NCI-H1436 treated with DMSO at 0.1 percent for 48 hours (cell line): ENCODE measurements around the gene UBE3A.

Experiments used
- DNase-seq: peaks from one replicate; lab custom pipeline; 2025; lab: John Stamatoyannopoulos, UW

UBE3A gene

DNA sequence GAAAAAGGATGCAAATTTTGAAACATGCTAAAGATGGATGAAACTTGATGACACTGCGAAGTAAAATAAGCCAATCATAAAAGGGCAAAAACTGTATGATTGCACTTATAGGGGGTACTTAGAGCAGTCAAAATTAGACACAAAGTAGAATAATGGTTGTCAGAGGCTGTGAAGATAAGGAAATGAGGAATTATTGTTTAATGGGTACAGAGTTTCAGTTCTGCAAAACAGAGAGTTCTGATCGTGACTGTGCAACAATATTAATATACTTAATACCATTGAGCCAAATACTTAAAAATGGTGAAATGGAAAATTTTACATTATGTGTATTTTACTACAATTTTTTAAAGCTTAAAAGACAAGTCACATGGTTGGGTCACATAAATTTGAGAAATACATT, 35.1 kb downstream of the UBE3A start:
- DNase-seq: no peak

DNA sequence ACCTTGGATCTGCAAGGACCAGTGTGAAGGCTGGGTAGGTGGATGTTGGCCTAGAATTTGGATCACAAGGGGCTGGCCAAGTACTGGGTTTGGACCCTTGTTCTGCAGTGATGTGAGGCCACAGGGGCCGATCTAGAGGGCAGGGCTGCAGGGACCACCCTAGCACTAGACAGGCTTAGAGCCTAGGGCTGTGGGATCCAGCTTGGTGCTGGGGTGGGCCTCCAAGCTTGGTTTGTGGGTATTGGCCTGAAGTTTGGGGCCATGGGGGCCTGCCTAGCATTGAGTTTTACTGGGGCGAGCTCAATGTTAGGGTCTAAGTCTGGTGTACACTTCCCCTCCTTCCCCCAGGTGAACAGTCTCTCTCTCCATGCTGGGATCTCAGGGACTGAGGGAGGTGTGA, 36.5 kb downstream of the UBE3A start:
- DNase-seq: no peak

DNA sequence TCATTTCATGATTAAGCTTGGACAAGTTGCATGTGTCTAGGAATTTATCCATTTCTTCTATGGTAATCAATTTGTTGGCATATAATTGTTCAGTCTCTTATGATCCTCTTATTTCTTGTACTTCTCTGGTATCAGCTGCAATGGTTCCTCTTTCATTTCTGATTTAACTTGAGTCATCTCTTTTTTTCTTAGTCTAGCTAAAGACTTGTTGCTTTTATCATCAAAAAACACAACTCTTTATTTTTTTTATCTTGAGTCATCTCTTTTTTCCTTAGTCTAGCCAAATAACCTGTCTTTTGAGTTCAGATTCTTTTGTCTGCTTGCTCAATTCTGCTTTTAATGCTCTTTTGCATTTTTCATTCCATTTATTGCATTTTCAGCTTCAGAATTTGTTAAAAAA, 37.3 kb downstream of the UBE3A start:
- DNase-seq: no peak

DNA sequence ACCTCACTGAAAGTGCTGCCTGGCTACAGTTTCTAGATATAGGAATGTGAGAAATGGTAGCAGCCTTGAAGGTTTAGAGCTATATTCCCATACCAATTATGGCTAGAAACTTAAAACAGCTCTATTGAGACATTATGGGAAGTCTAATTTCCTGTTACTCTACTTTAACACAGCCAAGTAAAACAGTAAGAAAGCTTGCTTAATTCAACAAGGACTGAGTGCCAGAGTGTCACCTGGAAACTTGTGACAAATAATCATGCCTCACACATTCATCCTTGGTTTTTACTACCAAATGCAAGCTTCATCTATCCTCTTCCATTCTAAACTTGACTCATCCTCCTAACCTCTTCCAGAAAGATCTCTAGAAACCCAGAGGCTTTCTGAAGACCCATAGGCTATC, 41.7 kb downstream of the UBE3A start:
- DNase-seq: no peak

DNA sequence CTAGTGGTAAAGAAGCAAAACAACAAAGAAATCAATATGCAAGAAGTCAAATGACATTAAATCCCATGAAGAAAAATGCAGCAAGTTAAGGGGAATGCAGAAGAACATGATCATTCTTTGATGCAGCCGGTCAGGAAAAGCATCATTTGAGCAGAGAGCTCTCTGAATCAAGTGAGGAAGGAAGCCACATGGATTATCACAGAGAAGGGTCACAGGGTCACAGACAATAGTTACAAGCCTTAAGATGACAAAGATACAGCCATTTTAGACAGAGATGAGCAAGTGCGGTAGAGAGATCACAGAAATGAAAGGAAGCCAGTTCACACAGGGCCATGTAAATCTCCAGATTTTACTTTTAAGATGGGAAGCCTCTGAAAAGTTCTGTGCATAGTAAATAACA, 43.9 kb downstream of the UBE3A start:
- DNase-seq: no peak

DNA sequence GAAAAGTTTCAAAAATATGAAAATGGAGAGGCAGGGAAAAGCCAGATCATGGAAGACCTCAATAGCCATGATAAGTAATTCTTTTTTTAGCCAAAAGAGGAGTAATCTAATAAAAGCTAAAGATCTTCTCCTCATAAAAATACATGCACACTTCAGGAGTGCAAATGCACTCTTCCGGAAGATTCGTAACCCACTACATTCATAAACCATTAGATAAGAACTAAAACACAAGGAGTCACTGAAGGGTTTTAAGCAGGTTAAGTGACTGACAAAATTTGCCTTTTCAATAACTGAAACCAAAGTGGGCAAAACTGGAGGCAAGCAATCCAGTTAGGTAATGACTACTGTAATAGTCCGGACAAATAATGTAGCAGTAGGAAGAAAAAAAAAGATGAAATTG, 46.0 kb downstream of the UBE3A start:
- no peak for DNase-seq

DNA sequence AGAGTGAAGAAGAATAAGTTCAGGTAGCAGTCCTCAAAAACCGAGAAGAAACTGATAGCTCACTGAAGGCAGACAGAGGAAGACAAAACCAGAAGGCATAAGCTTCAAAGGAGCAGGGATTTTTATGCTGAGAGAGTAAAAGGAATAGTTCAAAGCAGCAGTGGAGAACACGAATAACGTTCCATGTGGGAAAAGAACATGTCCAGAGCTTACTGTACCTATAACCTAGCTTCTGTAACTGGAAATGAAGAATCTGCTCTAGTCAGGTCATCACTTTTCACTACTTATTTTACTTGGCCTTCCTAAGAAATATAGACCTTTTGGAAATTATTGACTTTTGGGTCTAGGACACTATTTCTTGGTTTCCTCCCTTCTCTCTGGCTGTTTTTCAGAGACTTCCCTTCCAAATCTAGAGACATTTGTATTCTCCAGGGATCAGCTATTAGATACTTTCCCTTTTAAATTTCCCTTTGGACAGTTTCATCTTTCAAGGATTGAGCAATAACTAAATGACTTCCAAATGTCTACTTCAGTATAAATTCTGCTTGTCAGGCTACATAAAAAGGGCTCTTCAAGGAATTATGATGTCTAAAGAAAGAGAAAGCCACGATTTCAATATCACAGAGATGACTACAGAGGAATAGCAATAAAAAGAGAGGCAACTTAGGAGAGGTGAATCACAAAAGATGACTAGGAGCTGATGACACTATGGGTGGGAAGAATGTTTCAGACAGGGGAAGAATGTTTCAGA, 46.7 kb downstream of the UBE3A start:
- DNase-seq: no peak

DNA sequence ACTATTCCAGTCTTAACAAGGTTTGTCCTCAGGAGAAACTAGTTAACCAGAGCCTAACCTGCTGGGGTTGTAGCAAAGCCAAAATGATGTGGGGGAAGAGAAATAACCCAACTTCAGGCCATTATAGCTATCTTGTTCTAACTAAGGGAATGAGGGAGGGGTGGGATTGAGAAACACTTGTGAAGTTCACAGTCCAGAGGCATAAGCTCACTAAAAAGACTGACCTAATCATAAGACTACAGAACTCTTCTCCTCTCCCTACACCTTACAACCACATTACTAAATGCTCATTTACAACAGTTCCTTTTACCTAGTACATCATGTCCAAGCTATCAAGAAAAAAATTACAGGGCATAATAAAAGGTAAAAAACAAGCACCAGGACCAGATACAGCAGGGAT, 52.8 kb downstream of the UBE3A start:
- no peak for DNase-seq

DNA sequence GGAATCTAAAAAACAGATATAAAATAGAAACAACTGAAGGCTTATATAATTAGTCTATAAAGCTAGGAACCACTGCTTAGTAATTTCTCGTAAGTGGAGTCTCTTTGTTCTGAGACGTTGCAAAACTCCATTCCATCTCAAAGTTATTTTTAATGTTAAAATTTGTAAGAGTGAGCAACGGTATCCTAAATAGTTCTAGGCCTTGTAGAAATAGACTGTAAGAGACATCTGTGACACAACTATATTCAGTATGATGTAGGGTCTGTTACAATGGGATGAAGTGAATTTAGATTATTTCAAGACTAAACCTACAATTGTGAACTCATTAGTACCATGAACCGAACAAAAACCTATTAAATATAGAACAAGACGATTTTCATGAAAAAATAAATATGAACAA, 57.2 kb downstream of the UBE3A start:
- DNase-seq: no peak

DNA sequence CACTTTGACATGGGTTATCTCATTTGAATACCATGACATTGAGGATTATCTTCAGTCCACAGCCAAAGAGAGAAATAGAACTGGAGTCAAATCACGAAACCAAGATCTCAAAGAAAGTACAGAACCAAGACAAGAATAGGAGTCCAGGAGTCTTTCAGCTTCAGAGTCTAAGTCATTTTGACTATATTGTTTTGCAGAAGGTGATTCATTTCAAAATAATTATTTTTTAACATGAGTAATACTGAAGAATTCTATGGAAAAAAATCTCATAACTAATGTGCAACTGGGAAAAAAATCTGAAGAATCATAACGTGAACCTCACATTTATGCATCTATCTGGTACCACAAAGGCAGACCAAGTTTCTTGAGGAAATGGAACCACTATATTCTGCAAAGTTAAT, 60.3 kb downstream of the UBE3A start:
- DNase-seq: no peak

DNA sequence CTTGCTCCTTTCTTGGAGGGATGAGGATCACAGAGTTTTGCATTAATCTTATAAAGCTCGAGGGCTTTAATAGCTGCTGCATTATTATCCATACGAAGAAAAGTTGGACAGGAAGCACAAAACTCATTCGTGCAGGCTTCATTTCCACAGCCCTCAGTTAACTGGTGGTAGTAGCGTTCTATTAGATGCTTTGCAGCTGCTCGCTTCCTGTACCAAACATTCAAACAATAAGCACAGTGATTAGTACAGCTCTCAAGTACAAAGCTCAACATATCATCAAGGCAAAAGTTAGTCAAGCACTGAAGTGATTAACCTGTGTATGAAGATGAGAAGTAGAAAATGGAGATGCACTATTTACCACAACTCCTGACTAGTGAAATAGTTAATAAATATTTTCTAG, 63.3 kb downstream of the UBE3A start:
- no peak for DNase-seq

DNA sequence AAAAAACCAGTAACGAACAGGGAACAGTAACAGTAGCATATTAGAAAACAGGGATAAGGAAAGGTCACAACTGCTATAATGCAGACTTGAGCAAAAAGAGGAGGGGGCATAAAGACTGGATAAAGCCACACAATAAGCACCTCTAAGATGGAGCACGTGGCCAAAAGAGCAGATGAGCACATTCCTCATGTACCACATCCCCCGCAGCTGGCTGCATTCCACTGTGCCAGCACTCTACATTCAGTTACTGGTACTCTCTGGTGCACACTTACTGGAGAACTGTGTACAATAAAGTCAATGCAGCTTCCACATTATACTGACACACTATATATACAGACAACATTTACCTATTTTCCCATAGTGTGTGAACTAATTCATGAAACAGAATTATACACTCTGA, 64.7 kb downstream of the UBE3A start:
- no peak for DNase-seq

DNA sequence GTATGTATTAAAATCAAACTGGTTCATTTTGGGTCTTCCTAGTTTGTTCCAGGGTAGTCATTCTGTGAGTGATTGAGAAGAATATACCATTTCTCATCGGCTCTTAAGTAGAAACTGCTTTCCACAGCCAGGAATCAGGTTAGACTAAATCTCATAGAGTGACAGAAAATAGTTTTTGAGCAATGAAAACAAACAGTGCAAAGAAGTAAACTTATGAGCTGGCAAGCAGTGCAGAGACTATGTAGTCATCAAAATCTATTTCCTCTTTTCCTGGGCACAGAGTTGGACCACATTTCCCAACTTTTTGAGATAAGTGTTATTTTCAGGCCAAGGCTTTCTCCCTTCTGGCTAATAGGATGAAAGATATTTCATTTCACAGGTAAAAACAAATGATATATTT, 66.5 kb downstream of the UBE3A start:
- no peak for DNase-seq

DNA sequence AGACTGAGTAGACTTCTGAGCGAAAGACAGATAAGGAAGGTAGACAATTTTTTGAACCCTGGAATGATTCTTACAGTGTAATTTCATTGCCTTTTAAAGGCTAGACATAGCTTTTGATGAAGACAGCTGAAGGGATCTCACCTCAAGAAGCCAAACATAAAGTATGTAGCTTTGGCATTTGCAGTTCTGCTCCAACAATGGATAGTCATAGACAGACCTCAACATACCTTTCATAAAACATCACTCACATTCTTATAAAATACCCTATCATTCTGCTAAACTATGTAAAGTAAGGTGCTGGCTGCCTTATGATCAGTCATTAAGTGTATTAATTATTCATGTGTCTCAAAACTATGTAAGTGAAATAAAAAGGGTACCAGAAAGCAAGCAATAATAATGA, 70.0 kb downstream of the UBE3A start:
- no peak for DNase-seq

DNA sequence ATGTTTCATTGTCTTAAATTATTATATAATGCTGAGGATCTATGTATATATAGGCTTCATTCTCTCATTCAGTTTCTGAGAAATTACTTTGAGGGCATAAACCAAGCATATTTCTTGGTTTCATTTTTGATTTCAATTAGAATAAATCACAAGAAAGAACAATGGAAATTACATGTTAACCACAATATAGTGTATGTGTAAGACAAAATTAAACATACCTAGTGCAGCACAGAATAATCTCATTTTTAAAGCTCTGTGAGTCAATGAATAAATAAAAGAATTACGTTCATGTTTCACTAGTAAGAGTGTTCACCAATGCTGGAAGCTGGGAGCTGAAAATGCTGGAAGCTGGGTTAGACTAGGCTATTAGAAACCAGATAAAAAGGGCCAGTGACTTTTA, 72.8 kb downstream of the UBE3A start:
- no peak for DNase-seq

DNA sequence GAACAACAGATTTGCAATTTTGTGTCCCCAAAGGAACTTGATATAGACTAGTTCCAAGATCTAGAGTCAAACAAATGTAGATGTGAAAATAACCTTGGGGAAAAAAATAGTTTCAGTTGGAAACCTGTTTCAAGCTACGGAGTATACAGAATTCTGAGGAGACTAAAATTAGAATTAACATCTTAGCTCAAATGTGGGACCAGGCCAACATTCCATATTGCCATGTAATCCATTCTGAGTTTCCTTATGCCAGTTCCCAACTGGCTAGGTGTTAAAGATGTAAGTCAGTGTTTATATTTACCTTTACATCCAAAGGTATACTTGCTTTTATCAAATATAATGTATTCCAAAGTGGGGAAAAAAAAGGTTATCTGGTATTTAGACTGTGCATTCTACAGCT, 76.3 kb downstream of the UBE3A start:
- DNase-seq: no peak

DNA sequence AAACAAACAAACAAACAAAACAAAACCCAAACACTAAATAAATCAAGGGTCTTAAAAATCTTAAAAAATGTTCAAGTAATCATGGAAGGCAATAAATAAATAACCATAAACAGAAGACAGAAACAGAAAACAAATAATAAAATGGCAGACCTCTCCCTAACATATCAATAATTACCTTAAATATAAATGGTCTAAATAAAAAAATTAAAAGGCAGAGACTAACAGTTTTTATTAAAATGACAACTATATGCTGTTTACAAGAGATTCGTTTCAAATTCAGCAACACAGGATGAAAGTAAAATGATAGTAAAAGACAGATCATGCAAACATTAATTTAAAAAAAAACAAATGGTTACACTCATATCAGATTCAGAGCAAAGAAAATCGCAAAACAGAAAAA, 91.1 kb downstream of the UBE3A start:
- no peak for DNase-seq

DNA sequence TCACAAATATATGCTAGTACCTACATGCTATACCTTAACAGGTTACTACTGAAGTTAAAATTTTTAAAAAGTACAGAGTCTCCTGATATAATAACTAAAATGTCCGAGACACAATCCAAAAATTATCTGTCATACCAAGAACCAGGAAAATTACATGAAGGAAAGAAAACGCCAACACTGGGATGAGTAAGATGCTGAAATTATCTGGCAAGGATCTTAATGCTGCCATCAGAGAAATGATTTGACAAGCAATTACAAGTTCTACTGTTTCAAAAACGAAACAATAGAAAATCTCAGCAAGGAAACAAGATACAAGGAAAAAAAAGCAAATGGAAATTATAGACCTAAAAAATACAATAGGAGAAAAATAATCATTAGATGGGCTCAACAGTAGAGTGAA, 92.5 kb downstream of the UBE3A start:
- no peak for DNase-seq

DNA sequence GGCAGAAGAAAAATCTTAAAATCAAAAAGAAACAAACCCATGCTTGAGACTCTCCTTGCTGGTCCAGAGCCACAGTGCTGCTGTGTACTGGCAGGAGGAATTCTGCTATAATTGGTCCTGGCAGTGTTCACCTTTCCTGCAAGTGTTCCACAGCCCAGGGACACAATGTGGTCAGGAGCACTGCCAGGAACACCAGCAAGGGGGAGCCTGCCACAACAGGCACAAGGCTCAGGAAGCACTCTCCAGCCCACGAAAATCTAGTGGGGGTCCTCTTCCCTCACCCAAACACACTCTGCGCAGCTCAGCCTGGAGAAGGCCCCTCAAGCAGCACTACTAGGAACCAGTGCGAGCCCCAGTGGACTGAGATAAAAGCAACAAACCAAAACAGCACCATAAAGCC, 92.9 kb downstream of the UBE3A start:
- no peak for DNase-seq

DNA sequence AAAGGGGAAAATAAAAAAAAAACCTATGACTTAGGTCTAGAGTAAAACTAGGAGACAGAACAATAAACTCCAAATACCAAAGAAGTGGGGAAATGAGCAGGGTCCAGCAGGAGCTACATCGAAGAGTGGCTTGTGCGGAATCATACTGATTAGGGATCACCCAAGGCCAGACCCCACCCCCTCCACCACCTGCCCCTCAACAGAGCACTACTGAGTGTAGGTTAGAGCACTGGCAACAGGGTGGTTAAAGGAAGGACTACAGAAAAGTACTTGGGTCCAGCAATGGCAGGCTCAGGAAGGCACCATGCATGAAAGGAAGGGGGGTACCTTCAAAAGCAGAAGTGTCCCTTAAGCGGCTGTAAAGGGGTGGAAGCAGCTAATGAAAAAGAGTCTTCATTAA, 96.2 kb downstream of the UBE3A start:
- DNase-seq: no peak

DNA sequence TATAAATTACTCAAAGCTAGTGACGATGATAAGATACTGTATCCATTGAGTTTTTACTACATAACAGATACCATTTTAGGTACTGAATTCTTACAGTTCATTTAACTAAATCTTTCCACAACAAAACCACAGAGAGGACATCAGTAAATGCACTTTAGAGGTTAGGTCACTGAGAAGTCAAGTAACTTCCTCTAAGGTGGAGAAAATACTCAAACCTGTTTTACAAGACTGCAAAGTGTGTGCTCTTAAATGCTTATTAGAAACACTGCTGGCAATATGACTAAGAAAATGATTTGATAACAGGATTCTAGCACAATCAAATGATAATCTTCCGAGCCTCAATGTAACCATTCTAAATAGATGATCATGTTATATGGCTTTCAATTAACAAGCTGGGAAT, 99.4 kb downstream of the UBE3A start:
- no peak for DNase-seq

DNA sequence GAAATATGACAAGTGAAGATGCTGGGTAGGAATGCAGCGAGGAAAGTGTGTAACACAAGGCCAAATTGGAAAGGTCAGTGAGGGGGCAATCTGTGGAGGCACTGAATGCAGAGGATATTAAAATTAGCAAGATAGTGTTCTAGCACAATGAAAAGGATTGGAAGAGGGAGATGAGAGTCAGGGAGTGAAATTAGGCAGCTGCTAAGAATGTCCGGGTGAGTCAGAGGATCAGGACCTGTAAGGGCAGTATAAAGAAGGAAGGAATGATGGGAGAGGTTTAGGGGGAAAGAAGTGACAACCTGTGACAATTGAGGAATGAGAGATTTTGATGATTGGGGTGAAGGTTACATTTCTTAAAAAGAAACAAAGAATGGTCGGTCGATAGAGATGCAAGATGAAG, 103.5 kb downstream of the UBE3A start:
- DNase-seq: no peak

DNA sequence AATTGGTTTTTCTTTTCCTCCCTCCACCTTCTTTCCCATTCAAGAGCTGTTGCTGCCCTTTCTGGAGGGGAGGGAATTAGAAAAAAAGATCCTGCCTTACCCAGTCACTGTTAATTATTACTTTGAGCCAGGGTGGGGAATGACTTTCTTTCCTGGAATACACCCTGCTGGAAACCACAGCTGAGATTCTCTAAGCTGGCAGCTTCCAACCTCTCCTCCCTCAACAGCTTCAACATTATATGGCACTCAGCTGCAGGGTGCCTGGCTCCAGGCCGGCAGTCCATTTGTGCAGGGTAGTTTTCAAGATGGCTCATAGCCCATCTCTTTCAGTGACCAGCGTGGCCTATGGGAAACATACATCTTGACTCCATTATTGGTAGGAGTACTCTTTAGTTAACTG, 105.8 kb downstream of the UBE3A start:
- no peak for DNase-seq

DNA sequence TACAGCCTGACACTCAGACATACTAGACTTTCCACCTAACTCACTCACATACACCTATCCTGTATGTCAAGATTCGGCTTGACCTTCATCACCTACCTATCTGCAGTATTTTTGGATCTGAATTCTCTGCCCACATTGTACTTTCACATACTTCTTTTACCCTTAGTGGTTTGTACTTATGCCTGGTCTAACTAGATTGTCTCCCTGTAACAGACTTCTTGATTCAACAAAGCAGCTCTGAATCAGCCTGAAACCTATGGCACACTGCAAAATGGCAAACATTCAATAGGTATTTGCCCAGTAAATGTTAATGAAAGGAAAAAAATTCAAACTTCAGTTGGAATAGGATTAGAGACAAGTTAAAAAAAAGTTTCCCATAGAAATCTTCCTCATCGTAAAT, 106.5 kb downstream of the UBE3A start:
- DNase-seq: no peak

DNA sequence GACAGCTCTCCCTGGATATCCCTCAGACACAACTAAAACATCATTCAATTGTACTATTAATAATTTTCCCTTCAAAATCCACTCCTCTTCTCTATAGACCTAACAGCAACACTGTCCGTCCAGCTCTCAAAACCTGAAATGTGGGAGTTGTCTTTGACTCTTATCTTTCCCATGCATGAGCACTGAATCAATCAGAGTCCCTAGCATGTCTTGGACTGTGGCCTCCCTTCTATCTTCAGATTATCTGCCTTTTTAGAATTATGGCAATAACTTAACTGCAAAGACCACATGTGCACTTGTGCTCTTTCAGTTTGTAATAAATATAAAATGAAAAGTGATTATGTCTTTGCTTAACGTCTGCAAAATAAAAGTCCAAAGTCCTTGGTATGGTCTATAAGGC, 107.0 kb downstream of the UBE3A start:
- DNase-seq: no peak
